ENCODE results near the gene PSMA2.
A peak's percentile ranks its signal among the peaks of the same experiment; 100 is the strongest.
"Not testable (repeated sequence)": the region's sequence is repeated elsewhere in the genome, so short reads cannot be mapped to it uniquely, and the experiment has no call there.

Gene PSMA2

GRCh38 chr7:42900842-42901241, 31.1 kb downstream of the PSMA2 start:
- DNase-seq = no peak

- DNase-seq = no peak
Measured at GRCh38 chr7:42893346-42894240, 38.4 kb downstream of the PSMA2 start.

DNA sequence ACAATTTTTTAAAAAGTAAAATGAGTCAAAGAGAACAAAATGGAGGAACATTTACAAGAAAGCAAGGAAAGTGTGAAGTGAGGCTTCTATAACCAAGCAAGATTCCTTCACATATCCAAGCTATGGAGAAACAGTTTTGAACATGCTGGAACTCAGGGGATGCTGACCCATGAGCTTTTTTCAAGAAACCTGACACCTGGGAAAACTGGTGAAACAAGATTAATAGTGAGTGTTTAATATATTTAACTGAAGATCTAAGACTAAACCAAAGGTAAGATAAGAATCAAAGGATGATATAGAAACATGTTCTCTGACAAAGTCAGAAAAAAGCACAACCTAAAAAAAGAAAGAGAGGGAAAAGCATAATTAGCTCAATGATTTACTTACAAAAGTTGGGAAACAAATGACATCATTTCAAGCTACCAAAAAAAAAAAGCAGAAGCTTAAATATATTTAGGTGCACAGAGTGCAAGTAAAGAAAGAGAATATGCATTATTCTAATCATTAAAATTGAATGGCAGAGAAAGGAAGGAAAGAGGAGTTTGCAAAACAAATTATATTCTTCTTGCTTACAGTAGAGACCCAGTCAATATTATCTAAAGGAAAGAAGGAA, 45.0 kb downstream of the PSMA2 start:
- DNase-seq = no peak

- DNase-seq = no peak
Measured at GRCh38 chr7:42886129-42886528, 45.8 kb downstream of the PSMA2 start.

DNA sequence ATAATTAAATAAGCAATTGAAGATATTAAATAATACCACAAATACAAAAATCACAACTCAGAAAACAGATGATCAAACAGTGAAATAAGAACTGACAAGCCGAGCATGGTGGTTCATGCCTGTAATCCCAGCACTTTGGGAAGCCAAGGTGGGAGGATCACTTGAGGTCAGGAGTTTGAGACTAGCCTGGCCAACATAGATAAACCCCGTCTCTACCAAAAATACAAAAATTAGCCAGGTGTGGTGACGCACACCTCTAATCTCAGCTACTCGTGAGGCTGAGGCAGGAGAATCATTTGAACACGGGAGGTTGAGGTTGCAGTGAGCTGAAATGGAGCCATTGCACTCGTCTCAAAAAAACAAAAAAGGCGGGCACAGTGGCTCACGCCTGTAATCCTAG, 46.8 kb downstream of the PSMA2 start:
- not testable (repeated sequence) for DNase-seq

GRCh38 chr7:42883950-42884349, 48.0 kb downstream of the PSMA2 start:
- no peak for DNase-seq

DNA sequence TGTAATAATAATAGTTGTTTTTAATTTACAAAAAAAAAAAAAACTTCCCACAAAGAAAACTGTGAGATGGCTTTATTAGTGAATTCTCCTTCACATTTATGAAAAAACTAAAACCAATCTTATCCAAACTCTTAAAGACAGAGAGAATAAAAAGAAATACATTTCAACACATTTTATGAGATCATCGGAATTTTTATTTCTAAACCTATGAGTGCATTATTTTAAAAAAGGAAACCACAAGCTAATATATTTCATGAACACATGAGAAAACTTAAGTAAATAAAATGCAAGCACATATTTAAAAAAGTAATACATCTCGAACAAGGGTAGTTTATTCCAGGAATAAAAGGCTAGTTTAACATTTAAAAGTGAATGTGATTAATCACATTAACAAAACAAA, 51.6 kb downstream of the PSMA2 start:
- DNase-seq = no peak

GRCh38 chr7:42878303-42878702, 53.7 kb downstream of the PSMA2 start:
- DNase-seq = no peak

GRCh38 chr7:42877862-42878261, 54.1 kb downstream of the PSMA2 start:
- no peak for DNase-seq

DNA sequence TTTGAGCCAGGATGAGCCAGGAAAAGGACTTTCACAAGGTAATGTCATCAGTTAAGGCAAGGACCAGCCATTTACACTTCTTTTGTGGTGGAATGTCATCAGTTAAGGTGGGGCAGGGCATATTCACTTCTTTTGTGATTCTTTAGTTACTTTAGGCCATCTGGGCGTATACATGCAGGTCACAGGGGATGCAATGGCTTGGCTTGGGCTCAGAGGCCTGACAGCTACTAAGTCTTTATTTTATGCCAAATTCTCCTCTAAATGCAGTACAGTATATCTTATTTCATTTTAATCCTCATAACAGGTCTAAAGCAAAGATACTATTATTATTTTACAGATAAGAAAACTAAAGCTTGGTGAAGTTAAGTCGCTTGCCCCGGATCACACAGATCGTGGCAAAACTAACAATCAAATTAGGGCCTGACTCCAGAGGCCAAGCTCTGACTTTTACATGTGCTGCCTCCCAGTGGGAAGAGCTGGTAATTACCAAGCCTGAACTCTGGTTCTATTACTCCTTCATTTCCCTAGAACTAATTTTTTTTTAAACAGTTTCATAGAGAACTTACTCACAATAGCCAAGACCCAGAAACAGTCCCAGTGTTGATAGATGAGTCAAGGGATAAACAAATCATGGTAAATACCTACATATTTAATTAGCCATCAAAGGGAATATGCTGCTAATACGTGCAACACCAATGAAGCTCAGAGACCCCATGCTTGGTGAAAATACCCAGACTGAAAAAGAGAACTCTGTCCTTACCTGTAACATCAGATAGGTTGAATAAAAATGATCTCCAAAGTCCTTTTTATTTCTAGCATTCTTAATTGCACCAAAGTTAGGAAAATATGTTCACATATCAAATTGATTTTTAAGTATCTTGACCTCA, 55.5 kb downstream of the PSMA2 start:
- peak; percentile 60 for DNase-seq

DNA sequence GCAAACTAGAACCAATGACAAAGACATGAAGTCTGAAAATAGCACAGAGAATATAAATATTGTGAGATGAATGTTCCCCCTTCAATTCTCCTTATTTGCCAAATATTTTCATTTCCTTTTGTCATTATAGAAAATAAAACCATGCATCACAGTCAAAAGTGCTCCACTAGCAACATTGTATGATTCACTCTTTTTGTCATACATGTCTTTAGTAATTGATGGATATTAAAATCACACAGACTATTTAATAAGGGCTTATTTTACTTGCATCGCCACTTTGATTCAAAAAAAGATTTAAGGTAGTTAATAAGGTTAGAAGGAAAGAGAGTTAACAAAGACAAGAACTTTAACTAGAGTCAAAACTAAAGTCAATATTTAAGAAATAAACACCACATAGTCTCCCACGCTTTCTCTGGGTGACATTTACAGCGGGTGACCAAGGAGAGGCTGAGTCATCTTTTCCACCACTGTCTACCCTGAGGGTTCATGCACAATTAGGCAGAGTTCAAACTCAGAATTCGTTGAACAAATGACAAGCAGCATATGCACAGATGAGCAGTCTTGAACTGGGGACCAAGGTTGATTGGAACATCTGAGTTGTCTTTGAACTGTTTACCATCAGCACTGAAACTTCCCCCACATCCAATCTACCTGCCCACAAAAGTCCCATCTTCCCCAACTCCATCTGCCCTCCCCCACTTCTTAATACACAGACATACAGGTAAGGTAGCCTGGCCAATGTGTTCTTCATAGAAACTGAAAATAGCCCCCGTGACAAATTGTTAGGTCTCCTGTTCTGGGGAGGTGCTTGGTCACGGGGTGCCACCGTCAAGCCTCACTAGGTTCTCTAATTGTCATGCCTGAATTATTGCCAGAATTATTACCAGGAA, 62.6 kb downstream of the PSMA2 start:
- DNase-seq = no peak

DNA sequence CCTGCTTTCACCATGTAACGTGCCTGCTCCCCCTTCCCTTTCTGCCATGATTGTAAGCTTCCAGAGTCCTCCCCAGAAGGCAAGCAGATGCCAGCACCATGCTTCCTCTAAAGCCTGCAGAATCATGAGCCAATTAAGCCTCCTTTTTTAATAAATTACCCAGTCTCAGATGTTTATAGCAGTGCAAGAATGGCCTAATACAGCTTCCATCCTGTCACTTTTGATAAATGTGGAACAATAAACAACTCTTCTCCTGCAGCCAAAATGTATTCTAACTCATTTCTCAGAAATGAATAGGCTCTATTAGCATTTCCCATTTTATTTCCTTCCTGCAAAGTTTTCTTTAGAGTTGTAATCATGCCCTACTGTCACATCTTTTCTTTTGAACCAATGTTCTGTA, 63.5 kb downstream of the PSMA2 start:
- no peak for DNase-seq

Data from left hindlimb (tissue), 1 donor.